K562 (cell line): ENCODE measurements around the gene LENG8.

Experiments used
- CTCF ChIP-seq, 3 experiments: IDR thresholded peaks in 2 of 3; conservative IDR thresholded peaks in 1 of 3; 2 replicates each; pipeline ENCODE4 v1.5.1; 2011 to 2012; ENCODE audit warnings: low read length in 3 of 3, mild to moderate bottlenecking in 3 of 3, control low read depth in 2 of 3, improper control_type of control experiment in 1 of 3, inconsistent platforms in 1 of 3, low read depth in 1 of 3, mixed read lengths in 1 of 3, moderate library complexity in 1 of 3; ENCODE audit not compliant: insufficient read depth in 2 of 3
- NFE2L1 ChIP-seq: fragments of 450-650 bp; IDR thresholded peaks from 2 replicates; pipeline ENCODE4 v1.6.1; 2016; ENCODE audit warnings: missing genetic modification characterization, low read depth, mild to moderate bottlenecking, missing compliant biosample characterization, moderate library complexity, borderline replicate concordance
- NR3C1 ChIP-seq: sonication (generic); formaldehyde crosslinking; IDR thresholded peaks from 2 replicates; pipeline ENCODE4 v1.8.1; 2022; ENCODE audit warnings: missing genetic modification reagents
- TSHZ1 ChIP-seq: fragments of 250-450 bp; sonication (Bioruptor Pico); IDR thresholded peaks from 2 replicates; pipeline ENCODE4 v1.4.0; 2020; ENCODE audit warnings: mild to moderate bottlenecking, moderate library complexity
- ZBTB7A ChIP-seq: IDR thresholded peaks from 2 replicates; pipeline ENCODE4 v1.6.1; 2011; ENCODE audit warnings: low read depth, mild to moderate bottlenecking, low read length, moderate library complexity, borderline replicate concordance; ENCODE audit not compliant: control insufficient read depth
- ZNF780A ChIP-seq: fragments of 250-450 bp; sonication (Bioruptor Pico); IDR thresholded peaks from 2 replicates; pipeline ENCODE4 v1.5.0; 2021; ENCODE audit warnings: mild to moderate bottlenecking

GRCh38 chr19:54440641-54441040 lies 8.4 kb upstream of the LENG8 start:
- no peak for TF ChIP-seq ZNF780A
- no peak for TF ChIP-seq TSHZ1 (CRISPR knock-in tag)
- TF ChIP-seq NR3C1 (CRISPR knock-in tag), result no peak
- TF ChIP-seq NFE2L1 (tag), result no peak
- TF ChIP-seq CTCF (IDR thresholded peaks at IDR 0.05 in 2 of 3, conservative IDR thresholded peaks at IDR 0.05 in 1 of 3; ENCODE audit: insufficient read depth in 2 of 3, low read depth in 1 of 3, low read length in 3 of 3), result no peak
- TF ChIP-seq ZBTB7A, result no peak
